H1 (cell line): ENCODE results near the gene PSMB3. TPM values are rescaled to one million over a fixed set of nuclear protein-coding genes. Genes with fewer than 3 reads are reported as not detected.

Experiments
- CTCF ChIA-PET: fragments of 300-600 bp; sonication (Branson Sonifier 250); formaldehyde crosslinking; loops from one replicate; lab custom pipeline; 2021; ENCODE audit not compliant: partially characterized antibody; lab: Charles Lee
- POLR2A ChIA-PET: fragments of 300-600 bp; sonication (Branson Sonifier 250); formaldehyde crosslinking; loops from one replicate; lab custom pipeline; 2021; ENCODE audit warnings: inconsistent platforms; ENCODE audit not compliant: partially characterized antibody; lab: Charles Lee
- DNase-seq, 2 experiments: peaks; one replicate each; pipeline versions ENCODE4 v3.0.0 to v3.0.0-alpha.2; 2010 to 2022; ENCODE audit warnings: low spot score in 2 of 2, low read depth in 1 of 2, mixed read lengths in 1 of 2
- FAIRE-seq: peaks from 2 replicates; lab custom pipeline; 2011; peaks lifted over from hg19 to GRCh38; lab: Jason Lieb, UNC
- H2AFZ ChIP-seq: 2 replicates; pipeline ENCODE4 v1.8.1; 2012; ENCODE audit warnings: low read length, inconsistent platforms
- H2AK5ac ChIP-seq: 2 replicates; pipeline ENCODE4 v1.6.1; 2013; ENCODE audit warnings: low read depth, low read length
- H2BK120ac ChIP-seq: replicated peaks from 2 replicates; pipeline ENCODE3; 2013; ENCODE audit warnings: low read depth, low read length, inconsistent platforms
- H2BK12ac ChIP-seq: 2 replicates; pipeline ENCODE4 v1.6.1; 2013; ENCODE audit warnings: low read depth, low read length
- H2BK15ac ChIP-seq: 2 replicates; pipeline ENCODE4 v1.6.1; 2013; ENCODE audit warnings: low read length
- H2BK20ac ChIP-seq: 2 replicates; pipeline ENCODE4 v1.6.1; 2013; ENCODE audit warnings: low read length
- H2BK5ac ChIP-seq: 2 replicates; pipeline ENCODE4 v1.6.1; 2013; ENCODE audit warnings: low read depth, low read length
- H3K14ac ChIP-seq: 2 replicates; pipeline ENCODE4 v1.6.1; 2013; ENCODE audit warnings: inconsistent platforms; ENCODE audit not compliant: insufficient read length
- H3K18ac ChIP-seq: 2 replicates; pipeline ENCODE4 v1.6.1; 2013; ENCODE audit warnings: low read length; ENCODE audit errors: extremely low read depth
- H3K23ac ChIP-seq: 2 replicates; pipeline ENCODE4 v1.6.1; 2013; ENCODE audit warnings: inconsistent platforms; ENCODE audit not compliant: insufficient read length
- H3K23me2 ChIP-seq: 2 replicates; pipeline ENCODE4 v1.6.1; 2013; ENCODE audit warnings: low read depth, low read length
- H3K27ac ChIP-seq: 2 replicates; pipeline ENCODE4 v1.6.1; 2011; ENCODE audit warnings: low read depth, low read length, inconsistent platforms
- H3K27me3 ChIP-seq, 4 experiments: replicated peaks in 1 of 4; 1 replicate in 1 of 4; 2 replicates in 3 of 4; pipeline versions ENCODE4 v1.6.1 to v1.8.1; 2011 to 2013; ENCODE audit warnings: low read length in 3 of 4, mild to moderate bottlenecking in 3 of 4, inconsistent platforms in 2 of 4, mixed read lengths in 2 of 4, moderate library complexity in 1 of 4; ENCODE audit not compliant: control insufficient read depth in 3 of 4, insufficient read depth in 3 of 4; ENCODE audit errors: extremely low read depth in 1 of 4
- H3K36me3 ChIP-seq, 4 experiments: 2 replicates each; pipeline versions ENCODE4 v1.6.1 to v1.8.1; 2011 to 2013; ENCODE audit warnings: mild to moderate bottlenecking in 4 of 4, low read length in 3 of 4, moderate library complexity in 2 of 4, control low read depth in 1 of 4, inconsistent platforms in 1 of 4; ENCODE audit not compliant: insufficient read depth in 4 of 4, control insufficient read depth in 2 of 4
- H3K4ac ChIP-seq: replicated peaks from 2 replicates; pipeline ENCODE3; 2013; ENCODE audit warnings: low read length, low read depth, mixed read lengths, inconsistent platforms; ENCODE audit not compliant: insufficient read length
- H3K4me1 ChIP-seq, 4 experiments: replicated peaks in 1 of 4; 1 replicate in 1 of 4; 2 replicates in 3 of 4; pipeline versions ENCODE4 v1.6.1 to v1.8.1; 2011 to 2013; ENCODE audit warnings: low read length in 3 of 4, inconsistent platforms in 2 of 4, mixed read lengths in 1 of 4; ENCODE audit not compliant: insufficient read depth in 4 of 4, control insufficient read depth in 3 of 4
- H3K4me2 ChIP-seq, 2 experiments: 2 replicates each; pipeline versions ENCODE4 v1.6.1 to v1.8.1; 2011 to 2013; ENCODE audit warnings: low read depth in 2 of 2, low read length in 2 of 2, control low read depth in 1 of 2, inconsistent platforms in 1 of 2, mild to moderate bottlenecking in 1 of 2; ENCODE audit not compliant: insufficient read depth in 1 of 2
- H3K4me3 ChIP-seq, 4 experiments: fragments of 200-600, 300-600 bp in 1 of 4; sonication (generic), shearing (Covaris generic), sonication (Bioruptor Twin) in 1 of 4; 2 replicates each; pipeline versions ENCODE4 v1.5.1 to v1.8.1; 2011 to 2016; ENCODE audit warnings: low read length in 4 of 4, low read depth in 3 of 4, control low read depth in 2 of 4, inconsistent platforms in 2 of 4, mild to moderate bottlenecking in 2 of 4, mixed read lengths in 1 of 4, moderate library complexity in 1 of 4; ENCODE audit not compliant: insufficient read depth in 2 of 4; ENCODE audit errors: extremely low read depth in 1 of 4
- H3K56ac ChIP-seq: replicated peaks from 2 replicates; pipeline ENCODE3; 2013; ENCODE audit warnings: low read depth, mild to moderate bottlenecking, mixed read lengths, low read length, inconsistent platforms; ENCODE audit not compliant: insufficient read length
- H3K79me1 ChIP-seq: 2 replicates; pipeline ENCODE4 v1.6.1; 2013; ENCODE audit warnings: low read depth, low read length, control low read depth
- H3K79me2 ChIP-seq, 2 experiments: 2 replicates each; pipeline versions ENCODE4 v1.6.1 to v1.8.1; 2012 to 2013; ENCODE audit warnings: low read length in 2 of 2, mild to moderate bottlenecking in 2 of 2, inconsistent platforms in 1 of 2; ENCODE audit not compliant: insufficient read depth in 2 of 2, control insufficient read depth in 1 of 2
- H3K9ac ChIP-seq, 4 experiments: replicated peaks in 1 of 4; 1 replicate in 1 of 4; 2 replicates in 3 of 4; pipeline versions ENCODE4 v1.6.1 to v1.8.1; 2011 to 2013; ENCODE audit warnings: low read depth in 3 of 4, low read length in 3 of 4, control low read depth in 2 of 4, mild to moderate bottlenecking in 2 of 4, moderate library complexity in 2 of 4, inconsistent platforms in 1 of 4; ENCODE audit errors: extremely low read depth in 1 of 4
- H3K9me3 ChIP-seq, 2 experiments: 2 replicates each; pipeline versions ENCODE4 v1.6.1 to v1.8.1; 2012 to 2013; ENCODE audit warnings: mild to moderate bottlenecking in 2 of 2, moderate library complexity in 2 of 2, control low read depth in 1 of 2, inconsistent platforms in 1 of 2, low read depth in 1 of 2, low read length in 1 of 2, mixed read lengths in 1 of 2; ENCODE audit not compliant: insufficient read depth in 2 of 2
- H4K20me1 ChIP-seq, 2 experiments: replicated peaks in 1 of 2; 2 replicates each; pipeline versions ENCODE3 to v1.8.1; 2011 to 2013; ENCODE audit warnings: inconsistent platforms in 2 of 2, low read length in 2 of 2, mild to moderate bottlenecking in 1 of 2; ENCODE audit not compliant: insufficient read depth in 2 of 2, control insufficient read depth in 1 of 2
- H4K5ac ChIP-seq: 2 replicates; pipeline ENCODE4 v1.6.1; 2013; ENCODE audit warnings: low read length, low read depth, mixed read lengths, inconsistent platforms; ENCODE audit not compliant: insufficient read length
- H4K8ac ChIP-seq: 2 replicates; pipeline ENCODE4 v1.8.0; 2013; ENCODE audit warnings: mild to moderate bottlenecking, moderate library complexity, low read length, inconsistent platforms; ENCODE audit not compliant: insufficient read depth; ENCODE audit errors: extremely low read depth
- H4K91ac ChIP-seq: replicated peaks from 2 replicates; pipeline ENCODE3; 2013; ENCODE audit warnings: low read length, mixed read lengths, inconsistent platforms; ENCODE audit not compliant: insufficient read length
- BRCA1 ChIP-seq: IDR thresholded peaks from 2 replicates; pipeline ENCODE4 v1.6.1; 2012; ENCODE audit warnings: low read depth, low read length, improper control_type of control experiment
- EGR1 ChIP-seq: IDR thresholded peaks from 2 replicates; pipeline ENCODE4 v1.6.1; 2011; ENCODE audit warnings: low read depth, low read length, borderline replicate concordance
- EP300 ChIP-seq, 2 experiments: IDR thresholded peaks; 1 replicate in 1 of 2; 2 replicates in 1 of 2; pipeline ENCODE4 v1.6.1; 2011 to 2012; ENCODE audit warnings: low read depth in 2 of 2, low read length in 2 of 2, mild to moderate bottlenecking in 2 of 2, borderline replicate concordance in 1 of 2, inconsistent platforms in 1 of 2, moderate library complexity in 1 of 2
- NRF1 ChIP-seq: IDR thresholded peaks from 2 replicates; pipeline ENCODE4 v1.6.1; 2011; ENCODE audit warnings: mild to moderate bottlenecking, low read depth, low read length, improper control_type of control experiment
- POLR2A ChIP-seq, 2 experiments: IDR thresholded peaks; 1 replicate in 1 of 2; 2 replicates in 1 of 2; pipeline ENCODE4 v1.6.1; 2011; ENCODE audit warnings: low read depth in 2 of 2, low read length in 2 of 2, mild to moderate bottlenecking in 2 of 2; ENCODE audit errors: control extremely low read depth in 1 of 2
- SAP30 ChIP-seq: fragments of 300-600 bp; sonication (generic); IDR thresholded peaks from 2 replicates; pipeline ENCODE4 v1.7.1; 2012; ENCODE audit warnings: low read length, moderate library complexity, mild to moderate bottlenecking, inconsistent platforms; ENCODE audit not compliant: insufficient read depth, insufficient replicate concordance
- SIN3A ChIP-seq, 2 experiments: IDR thresholded peaks in 1 of 2; conservative IDR thresholded peaks in 1 of 2; 2 replicates each; pipeline ENCODE4 v1.6.1; 2011 to 2012; ENCODE audit warnings: low read length in 2 of 2, improper control_type of control experiment in 1 of 2, low read depth in 1 of 2, mild to moderate bottlenecking in 1 of 2
- WGBS, 2 experiments: shearing (Covaris generic) in 1 of 2; methylation state at CpG; one replicate each; pipeline versions ENCODE4 v1.1.6 to v1.1.7; 2013 to 2015; ENCODE audit warnings: low lambda C conversion rate in 2 of 2, mixed read lengths in 2 of 2, inconsistent platforms in 1 of 2, low coverage in 1 of 2, missing lambda C conversion rate in 1 of 2; ENCODE audit not compliant: insufficient replicate concordance in 2 of 2, insufficient coverage in 1 of 2, insufficient read length in 1 of 2; ENCODE audit errors: extremely low coverage in 1 of 2, missing lambda C conversion rate in 1 of 2; 5-methylcytosine and 5-hydroxymethylcytosine counted together
- polyA plus RNA-seq, 7 experiments: library from polyadenylated mRNA; depleted of rRNA in 3 of 7; stranded (reverse) in 5 of 7; unstranded in 2 of 7; fragments of >200 nt in 5 of 7; fragments of 200-250 nt in 2 of 7; gene quantifications; 1 replicate in 5 of 7; 2 replicates in 1 of 7; 4 replicates in 1 of 7; pipeline versions ENCODE4 v1.2.1 to v1.2.3, GENCODE V29; 2011 to 2013; ENCODE audit warnings: missing spikeins in 2 of 7, mixed read lengths in 2 of 7
- total RNA-seq: library from RNA; stranded (reverse); fragmentation: NEBNext Ultra II Directional; extraction: Animal tissue kit (Norgen Biotek cat#: 25700); gene quantifications from 2 replicates; pipeline ENCODE4 v1.2.1, GENCODE V29; 2021
- TF ChIP-seq, protein P1 (sequence below): IDR thresholded peaks from 2 replicates; pipeline ENCODE4 v1.6.1; 2012; ENCODE audit warnings: inconsistent platforms

Gene PSMB3
- total and polyA plus RNA-seq, 2 of the 8 experiments (the other 6 are each of a cell fraction or from before 2014, with no cell fraction given), result 291 to 914 TPM

DNA sequence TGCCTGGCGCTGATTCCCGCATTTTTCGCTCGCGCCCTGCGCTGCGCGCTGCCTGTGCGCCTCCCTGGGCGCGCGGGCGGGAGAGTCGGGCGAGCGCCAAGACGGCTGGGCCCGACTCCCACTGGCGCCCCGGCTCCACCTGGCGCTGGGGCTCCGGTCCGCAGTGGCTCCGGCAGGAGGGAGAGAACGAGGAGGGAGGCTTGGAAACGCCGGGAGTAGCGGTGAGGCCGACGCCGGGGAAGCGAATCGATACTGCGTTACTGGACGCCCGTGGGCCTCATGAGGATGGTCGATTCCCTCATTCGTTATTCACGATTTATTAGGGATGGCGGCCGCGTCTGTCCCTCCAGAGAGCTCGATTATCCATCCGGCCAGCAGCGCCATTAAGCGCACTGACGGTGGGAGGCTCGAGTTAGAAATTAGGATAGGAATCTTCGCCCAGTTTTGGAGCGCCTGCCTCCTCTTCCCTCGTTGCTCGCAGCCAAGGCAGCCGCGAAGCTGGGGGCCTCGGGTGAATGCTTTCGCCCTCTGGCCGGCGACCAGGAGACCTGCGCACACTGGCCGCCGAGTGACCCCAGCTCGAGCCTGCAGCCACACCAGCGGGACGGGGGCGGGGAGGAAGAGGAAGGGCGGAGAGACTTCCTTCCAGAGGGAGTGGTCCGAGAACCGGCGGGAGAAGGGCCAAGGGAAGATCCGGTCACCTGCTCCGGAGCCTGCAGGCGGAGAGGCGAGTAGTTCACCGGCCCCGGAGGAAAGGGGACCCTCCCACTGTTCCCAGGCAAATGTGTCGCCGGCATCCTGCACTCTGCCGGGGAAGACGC lies 3.1 kb upstream of the PSMB3 start:
- H4K91ac ChIP-seq, result peak overlapping the region; percentile 29
- TF ChIP-seq BRCA1 (no peak), EGR1 (peak; percentile 74; the same call in 1 of the 2 replicates), NRF1 (no peak), EP300 (IDR thresholded peaks at IDR 0.05; ENCODE audit: borderline replicate concordance in 1 of 2, low read depth in 2 of 2, low read length in 2 of 2) (no peak; a peak in 1 of 3 replicates), SIN3A (conservative IDR thresholded peaks at IDR 0.05 in 1 of 2, IDR thresholded peaks at IDR 0.05 in 1 of 2; ENCODE audit: low read depth in 1 of 2, low read length in 2 of 2) (no peak; a peak in 2 of 4 replicates), POLR2A (IDR thresholded peaks at IDR 0.05; ENCODE audit: control extremely low read depth in 1 of 2, low read depth in 2 of 2, low read length in 2 of 2) (peak in 1 of 2 experiments; percentile 77; a peak in 1 of 3 replicates), SAP30 (peak; percentile 14)
- TF ChIP-seq, protein P1, sequence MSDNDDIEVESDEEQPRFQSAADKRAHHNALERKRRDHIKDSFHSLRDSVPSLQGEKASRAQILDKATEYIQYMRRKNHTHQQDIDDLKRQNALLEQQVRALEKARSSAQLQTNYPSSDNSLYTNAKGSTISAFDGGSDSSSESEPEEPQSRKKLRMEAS, result peak; percentile 71

More for the DNA sequence above, 3.1 kb upstream of the PSMB3 start:
- Histone ChIP-seq H2AK5ac (0 out of 2 replicates have a peak overlapping the region, but pooled peaks have one; percentile 1), H3K23me2 (peaks cover 48% of the 10 kb centered on the region), H2BK5ac (peak overlapping the region; percentile 8; the same call in 1 of the 2 replicates), H4K20me1 (peaks cover 17 to 19% of the 10 kb centered on the region in 2 experiments), H3K79me1 (peaks cover 3% of the 10 kb centered on the region), H4K8ac (peak overlapping the region; percentile 60), H3K14ac (peak overlapping the region; percentile 35), H3K9ac (peak overlapping the region; percentile 35 to 80 (median 56)), H2BK120ac (no peak overlapping the region), H3K23ac (no peak overlapping the region), H3K36me3 (peaks cover 0 to under 1% (median 0%) of the 10 kb centered on the region in 4 experiments; a peak in 1 of 8 replicates), H3K27ac (peak overlapping the region; percentile 51; the same call in 1 of the 2 replicates), H2BK20ac (no peak overlapping the region), H3K27me3 (peaks cover 0 to 11% (median 5%) of the 10 kb centered on the region in 4 experiments; a peak in 5 of 7 replicates), H3K4ac (peak overlapping the region; percentile 65), H2BK12ac (peak overlapping the region; percentile 75; the same call in 1 of the 2 replicates), H3K56ac (peak overlapping the region; percentile 70), H3K4me3 (peak overlapping the region; percentile 66 to 87 (median 84)), H4K5ac (peak overlapping the region; percentile 79), H2AFZ (peak overlapping the region; percentile 5; the same call in 1 of the 2 replicates), H3K18ac (peak overlapping the region; percentile 90), H3K79me2 (peaks cover 26 to 42% of the 10 kb centered on the region in 2 experiments), H3K4me1 (peaks cover 7 to 22% (median 14%) of the 10 kb centered on the region in 4 experiments), H3K4me2 (peak overlapping the region; percentile 89 to 91), H3K9me3 (no peaks in the 10 kb centered on the region), H2BK15ac (no peak overlapping the region)
- CTCF ChIA-PET, result interaction anchor here (0.6 to 0.9 kb wide), 4 partner anchors 33 to 708 kb away, joined by 3 to 4 read pairs (median 3); no protein-coding TSS in a partner anchor
- DNase-seq, result peak in 1 of 2 experiments; percentile 84
- FAIRE-seq, result no peak
- 1% methylated on average over 65 of the region's 79 CpGs; no CpG with 5 or more reads in 1 of the 2 experiments for WGBS, 2 experiments
- POLR2A ChIA-PET, result interaction anchor here (0.8 to 2.7 kb wide), 6 partner anchors 16 to 105 kb away, joined by 4 to 19 read pairs (median 4); partner anchors contain the start of genes CISD3, MLLT6 and RPL23
